ENCODE data around the gene FUZ. TPM values are rescaled to one million over a fixed set of nuclear protein-coding genes. Genes with fewer than 3 reads are reported as not detected.

Gene FUZ
- total RNA-seq, 6 donors from 2014 or later = 17.3 to 43.0 (median 22.3) TPM

DNA sequence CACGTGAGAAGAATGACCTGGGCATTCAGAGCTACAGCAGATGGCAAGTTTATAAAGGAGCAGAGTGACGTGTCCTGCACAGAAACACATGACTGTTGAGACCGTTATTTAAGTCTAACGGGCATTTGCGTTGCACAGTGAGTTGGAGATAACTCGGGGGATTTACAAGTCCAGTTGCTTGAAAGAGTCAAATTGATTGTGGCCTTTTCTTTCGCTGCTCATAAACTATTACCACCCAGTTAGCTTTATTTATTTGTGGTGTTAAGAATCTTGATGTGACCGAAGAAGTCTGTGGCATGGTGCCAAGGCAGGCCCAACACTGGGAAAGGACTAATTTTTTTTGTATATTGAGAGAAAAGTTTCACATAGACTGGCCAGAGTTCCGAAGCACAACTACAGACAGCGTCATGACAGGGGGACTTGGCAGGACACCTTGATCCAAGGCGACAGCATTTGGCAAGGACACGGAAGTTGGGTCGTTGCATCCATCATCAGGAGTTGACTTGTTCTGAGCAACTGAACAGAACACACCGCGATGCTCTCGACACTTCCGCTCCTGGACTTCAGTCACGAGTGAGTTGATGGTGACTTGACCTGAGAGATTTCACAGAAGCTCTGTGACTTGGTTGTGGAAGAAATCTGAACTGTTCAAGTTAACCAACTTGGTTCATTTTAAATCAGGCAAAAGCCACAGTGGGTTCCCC is 25.9 kb upstream of the FUZ start:
- Histone ChIP-seq H3K27ac (no peak overlapping the region), H3K9me3 (no peaks in the 10 kb centered on the region), H3K27me3 (no peaks in the 10 kb centered on the region), H3K36me3 (peaks cover 8 to 72% (median 59%) of the 10 kb centered on the region in 4 donors), H3K4me3 (no peak overlapping the region), H3K4me1 (no peaks in the 10 kb centered on the region)
- no peak for TF ChIP-seq POLR2AphosphoS5 (IDR thresholded peaks at IDR 0.05)
- TF ChIP-seq POLR2A (IDR thresholded peaks at IDR 0.05) = no peak
- TF ChIP-seq CTCF (IDR thresholded peaks at IDR 0.05) = no peak
- TF ChIP-seq EP300 (IDR thresholded peaks at IDR 0.05) = no peak
- DNase-seq (no peak), ATAC-seq (ENCODE audit: low FRiP score in 2 of 2) (no peak)
- 88 to 89% methylated on average over 18 of the region's 18 CpGs for WGBS, 2 donors

GRCh38 chr19:49837425-49837824 is 24.3 kb upstream of the FUZ start:
- ATAC-seq (ENCODE audit: low FRiP score in 2 of 2) (no peak), DNase-seq (no peak)
- no peaks in the 10 kb centered on the region for H3K27me3 ChIP-seq
- no peak overlapping the region for H3K27ac ChIP-seq
- TF ChIP-seq POLR2AphosphoS5 (IDR thresholded peaks at IDR 0.05) (no peak), EP300 (IDR thresholded peaks at IDR 0.05) (no peak), CTCF (IDR thresholded peaks at IDR 0.05) (no peak), POLR2A (IDR thresholded peaks at IDR 0.05) (no peak)
- WGBS, 2 donors = 94 to 99% methylated on average over 7 to 9 of the region's 9 CpGs
- no peaks in the 10 kb centered on the region for H3K4me1 ChIP-seq
- H3K9me3 ChIP-seq = no peaks in the 10 kb centered on the region
- H3K4me3 ChIP-seq = no peak overlapping the region
- peaks cover 10 to 88% (median 74%) of the 10 kb centered on the region in 4 donors for H3K36me3 ChIP-seq

GRCh38 chr19:49837009-49837310 is 23.9 kb upstream of the FUZ start:
- H3K9me3 ChIP-seq = no peaks in the 10 kb centered on the region
- DNase-seq (no peak), ATAC-seq (ENCODE audit: low FRiP score in 2 of 2) (no peak)
- no peak overlapping the region for H3K4me3 ChIP-seq
- no peak overlapping the region for H3K27ac ChIP-seq
- peaks cover 0 to 2% (median 0%) of the 10 kb centered on the region in 4 donors for H3K4me1 ChIP-seq
- whole genome bisulfite sequencing, 2 donors = 88 to 97% methylated on average over 2 to 5 of the region's 5 CpGs
- TF ChIP-seq POLR2AphosphoS5 (IDR thresholded peaks at IDR 0.05) (no peak), CTCF (IDR thresholded peaks at IDR 0.05) (no peak), EP300 (IDR thresholded peaks at IDR 0.05) (no peak), POLR2A (IDR thresholded peaks at IDR 0.05) (no peak)
- peaks cover 15 to 93% (median 78%) of the 10 kb centered on the region in 4 donors for H3K36me3 ChIP-seq
- no peaks in the 10 kb centered on the region for H3K27me3 ChIP-seq

- ATAC-seq (ENCODE audit: low FRiP score in 2 of 2) (no peak), DNase-seq (no peak)
- H3K4me3 ChIP-seq = no peak overlapping the region
- TF ChIP-seq POLR2A (IDR thresholded peaks at IDR 0.05) = no peak
- TF ChIP-seq POLR2AphosphoS5 (IDR thresholded peaks at IDR 0.05) = no peak
- TF ChIP-seq EP300 (IDR thresholded peaks at IDR 0.05) = no peak
- TF ChIP-seq CTCF (IDR thresholded peaks at IDR 0.05) = no peak
- WGBS, 2 donors = 96 to 98% methylated on average over 17 to 20 of the region's 20 CpGs
- peaks cover 19 to 98% (median 84%) of the 10 kb centered on the region in 4 donors for H3K36me3 ChIP-seq
- no peaks in the 10 kb centered on the region for H3K27me3 ChIP-seq
- no peaks in the 10 kb centered on the region for H3K9me3 ChIP-seq
- no peak overlapping the region for H3K27ac ChIP-seq
- peaks cover 0 to 4% (median 0%) of the 10 kb centered on the region in 4 donors for H3K4me1 ChIP-seq
These were observed 23.3 kb upstream of the FUZ start for GRCh38 chr19:49836176-49837008.

All from upper lobe of left lung (tissue), 6 donors.